Stimulated activated CD8-positive, alpha-beta memory T cell treated with anti-CD3 and anti-CD28 coated beads, Interleukin-7, amount 100 ng/mL, for 4 hours (primary cell): Measurements from ENCODE around the gene ACOX2.

ENCODE experiments used
- DNase-seq, 2 donors: peaks; one replicate each; pipeline ENCODE4 v3.0.0-alpha.2; 2020; ENCODE audit warnings: low read depth in 2 of 2

ACOX2 gene

DNA sequence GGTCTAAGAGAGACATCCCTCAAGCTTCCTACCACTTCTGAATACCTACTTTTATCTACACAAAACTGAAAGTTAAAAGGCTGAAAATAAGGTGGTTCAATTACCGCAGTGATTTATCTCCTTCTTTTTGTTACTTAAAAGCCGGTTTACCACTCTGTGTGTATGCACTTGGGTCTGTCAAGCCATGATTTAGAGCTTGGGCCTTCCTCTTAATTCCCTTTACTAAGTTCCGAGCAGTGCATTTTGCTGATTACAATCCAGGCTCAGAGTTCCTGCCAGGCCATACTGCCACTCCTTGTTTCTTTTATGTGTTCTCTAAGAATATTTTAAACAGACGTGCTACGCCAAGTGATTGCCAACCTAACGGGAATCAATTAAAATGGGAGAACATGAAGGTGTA, 28.6 kb downstream of the ACOX2 start:
- no peak for DNase-seq

DNA sequence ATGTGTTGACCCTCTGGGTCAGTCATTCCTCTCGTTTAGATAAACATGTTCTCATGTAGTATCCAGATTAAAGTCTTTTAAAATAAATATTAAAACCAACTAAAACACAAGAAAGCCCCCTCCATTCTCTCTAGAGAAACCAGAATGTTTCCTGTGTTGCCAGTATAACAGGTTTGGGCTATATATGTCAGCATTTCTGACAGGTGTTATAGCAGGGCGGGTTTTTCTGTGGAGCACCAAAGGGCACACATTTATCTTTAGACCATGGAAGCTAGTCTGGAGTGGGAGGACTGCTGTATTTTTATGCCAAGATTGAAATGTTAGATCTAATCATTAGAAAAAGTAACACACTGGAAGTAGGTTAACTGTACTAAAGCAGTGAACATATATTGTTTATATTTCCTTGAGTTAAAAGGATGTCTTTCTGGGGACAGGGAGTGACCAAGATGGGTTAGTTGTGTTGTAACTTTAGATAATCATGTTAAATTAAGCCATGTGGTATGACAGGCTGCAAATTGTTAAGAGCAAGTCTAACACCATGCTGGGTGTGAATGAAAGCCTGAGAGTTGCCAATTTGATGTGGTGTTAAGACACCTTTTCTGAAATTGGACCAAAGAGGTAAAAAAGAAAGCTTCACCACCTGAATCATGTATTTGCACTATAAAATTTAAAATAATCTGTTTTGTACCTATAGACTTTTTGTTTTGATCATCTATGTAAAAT, 29.5 kb downstream of the ACOX2 start:
- no peak for DNase-seq

- DNase-seq, result no peak
Measured at GRCh38 chr3:58502872-58503271, 34.1 kb downstream of the ACOX2 start.

DNA sequence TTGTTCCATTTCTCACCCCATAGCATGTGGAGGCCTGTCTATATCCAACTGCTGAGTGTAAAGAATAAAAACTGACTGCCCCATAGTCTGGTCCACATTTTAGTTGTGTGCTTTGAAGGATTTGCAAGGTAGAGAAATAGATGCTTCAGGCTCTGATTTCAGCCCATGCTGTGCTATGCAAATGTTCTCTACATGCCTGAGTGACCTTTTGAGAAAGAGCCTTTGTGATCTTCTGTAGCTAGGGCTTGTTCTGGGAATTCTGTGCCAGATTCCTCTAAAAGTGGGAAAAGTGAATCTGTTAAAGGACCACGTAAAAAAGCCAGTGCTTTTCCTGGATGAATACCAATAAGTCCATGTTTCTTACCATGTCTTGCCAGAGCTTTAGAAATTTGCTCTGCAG, 39.9 kb downstream of the ACOX2 start:
- DNase-seq, result no peak

- no peak for DNase-seq
Measured at GRCh38 chr3:58496206-58496857, 40.7 kb downstream of the ACOX2 start.

GRCh38 chr3:58495101-58495500, 41.9 kb downstream of the ACOX2 start:
- DNase-seq, result no peak

DNA sequence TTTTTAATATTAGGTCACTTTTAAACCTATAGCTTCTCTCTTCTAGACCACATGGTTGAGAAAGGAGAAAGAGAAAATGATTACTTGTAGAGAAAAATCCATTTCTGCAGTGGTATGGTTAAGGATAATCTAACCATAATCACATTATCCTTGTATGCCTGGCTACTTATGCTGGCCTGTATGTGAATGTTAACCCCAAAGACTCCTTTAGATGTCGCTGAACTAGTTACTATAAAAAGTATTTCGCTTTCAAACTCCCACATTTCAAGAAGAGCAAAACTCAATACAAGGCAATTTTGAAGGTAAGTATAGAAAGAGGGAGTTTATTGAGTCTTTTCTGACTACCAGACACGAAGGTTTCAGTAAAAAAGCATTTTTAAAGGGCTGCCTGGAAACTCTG, 42.9 kb downstream of the ACOX2 start:
- DNase-seq, result no peak

GRCh38 chr3:58492494-58492905, 44.5 kb downstream of the ACOX2 start:
- no peak for DNase-seq

DNA sequence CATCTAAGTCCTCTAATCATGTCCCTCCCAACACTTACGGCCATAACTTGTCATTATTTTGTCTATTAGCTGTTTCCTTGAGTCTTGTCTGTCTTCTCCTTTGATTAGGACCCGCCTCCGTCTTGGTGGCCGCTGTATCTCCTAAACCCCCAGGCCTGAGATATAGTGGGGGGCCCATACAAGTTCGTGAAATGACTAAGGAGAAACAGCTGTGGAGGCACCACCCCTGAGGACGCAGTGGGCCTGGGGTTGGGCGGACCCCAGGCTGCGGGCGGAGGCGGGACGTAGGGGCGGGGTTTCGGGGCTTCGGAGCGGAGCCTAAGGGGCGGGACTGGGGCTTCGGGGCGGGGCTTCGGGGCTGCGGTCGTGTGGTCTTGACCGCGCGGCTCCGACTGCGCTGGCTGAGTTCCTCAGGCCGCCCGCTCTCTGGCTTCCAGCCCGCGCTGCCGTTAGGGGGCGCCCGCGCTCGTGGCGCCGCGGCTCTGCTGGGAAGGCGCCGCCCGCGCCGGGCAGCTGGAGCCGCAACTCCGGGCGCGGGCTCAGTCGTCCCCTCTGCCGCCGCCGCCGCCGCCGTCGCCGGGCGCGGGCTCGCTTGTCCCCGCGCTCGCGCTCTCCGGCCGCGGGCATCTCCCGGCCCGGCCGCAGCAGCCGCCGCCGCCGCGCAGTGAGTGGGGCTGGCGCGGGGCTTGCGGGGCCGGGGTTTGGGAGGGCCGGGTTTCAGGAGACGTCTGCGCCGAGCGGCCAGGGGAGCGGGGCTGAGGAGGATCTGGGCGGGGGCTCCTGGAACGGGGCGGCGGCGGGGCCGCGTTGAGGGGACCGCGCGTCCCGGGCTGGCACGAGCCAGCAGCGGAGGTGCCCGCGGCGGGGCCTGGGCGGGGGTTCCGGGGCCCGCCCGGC, 45.2 kb downstream of the ACOX2 start, which contains the start of gene KCTD6:
Gene KCTD6 (plus strand): TSS at position 591 of the 897 bp plus-strand sequence. CDS start 6,660 bp downstream, outside the sequence.
- DNase-seq, result peak; percentile 66 to 85

GRCh38 chr3:58490860-58491501, 46.0 kb downstream of the ACOX2 start:
- no peak for DNase-seq

GRCh38 chr3:58488967-58489366, 48.0 kb downstream of the ACOX2 start:
- DNase-seq, result no peak

GRCh38 chr3:58487140-58487886, 49.7 kb downstream of the ACOX2 start:
- DNase-seq, result no peak

DNA sequence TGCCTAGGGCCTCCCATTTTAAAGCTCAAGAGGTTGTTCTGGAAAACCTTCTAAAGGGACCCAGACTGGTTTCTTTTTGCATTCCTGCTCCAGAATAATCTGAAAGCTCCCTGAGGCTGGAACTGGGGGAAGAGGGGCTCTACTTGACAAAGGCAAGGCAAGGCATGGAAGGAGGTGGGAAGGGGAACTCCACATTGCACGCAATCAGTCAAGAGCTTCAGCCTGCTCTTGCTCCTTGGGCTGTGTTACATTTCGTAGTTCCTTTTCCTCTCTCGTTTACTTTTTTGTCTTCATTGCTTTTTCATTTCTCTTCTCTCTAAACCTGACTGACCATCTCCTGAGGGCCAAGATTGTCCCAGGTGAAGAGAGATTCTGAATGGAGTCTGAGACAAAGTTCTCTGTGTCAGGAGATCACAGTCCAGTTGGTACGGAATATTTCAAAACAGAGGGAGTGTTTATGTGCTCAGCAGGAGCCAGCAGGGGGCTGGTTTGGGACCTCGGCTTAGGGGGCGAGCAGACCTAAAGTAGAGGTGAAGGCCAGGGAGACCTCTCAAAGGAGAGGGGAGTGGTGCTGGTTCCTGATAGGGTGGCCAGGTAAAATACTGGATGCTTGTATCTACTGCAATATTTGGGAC, 51.1 kb downstream of the ACOX2 start:
- DNase-seq, result no peak

GRCh38 chr3:58484722-58485069, 52.3 kb downstream of the ACOX2 start:
- no peak for DNase-seq

- DNase-seq, result no peak
Measured at GRCh38 chr3:58484045-58484721, 52.8 kb downstream of the ACOX2 start.

- no peak for DNase-seq
Measured at GRCh38 chr3:58482917-58483636, 53.9 kb downstream of the ACOX2 start.

GRCh38 chr3:58480309-58480708, 56.7 kb downstream of the ACOX2 start:
- no peak for DNase-seq

DNA sequence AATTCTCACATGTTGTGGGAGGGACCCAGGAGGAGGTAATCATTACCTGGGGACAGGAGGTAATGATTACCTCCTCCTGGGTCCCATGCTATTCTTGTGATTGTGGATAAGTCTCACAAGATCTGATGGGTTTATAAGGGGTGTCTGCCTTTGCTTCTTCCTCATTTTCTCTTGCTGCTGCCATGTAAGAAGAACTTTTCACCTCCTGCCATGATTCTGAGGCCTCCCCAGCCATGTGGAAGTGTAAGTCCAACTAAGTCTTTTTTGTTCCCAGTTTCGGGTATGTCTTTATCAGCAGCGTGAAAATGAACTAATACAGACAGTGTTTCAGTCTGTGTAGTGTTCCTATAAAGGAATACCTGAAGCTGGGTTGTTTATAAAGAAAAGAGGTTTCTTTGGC, 58.2 kb downstream of the ACOX2 start:
- DNase-seq, result no peak

GRCh38 chr3:58474967-58475578, 61.9 kb downstream of the ACOX2 start:
- no peak for DNase-seq
